Natural killer cell treated with Interleukin-12 subunit alpha and Interleukin-12 subunit beta and Interleukin-15 and Interleukin-18, amount 100 ng/mL, for 72 hours (primary cell): Measurements from ENCODE around the gene ASXL1. TPM values are rescaled to one million over a fixed set of nuclear protein-coding genes. Genes with fewer than 3 reads are reported as not detected.
"Not testable (repeated sequence)": the region's sequence is repeated elsewhere in the genome, so short reads cannot be mapped to it uniquely, and the experiment has no call there.

Source experiments
- ATAC-seq, 2 donors: fragments of 150-1000 bp; cut with Tn5 transposase in 1 of 2; sonication (Bioruptor Pico), chemical (Tn5 transposase) in 1 of 2; 2 replicates each; pipeline ENCODE4 v1.10.0; 2021
- DNase-seq: peaks from one replicate; pipeline ENCODE4 v3.0.0; 2022; ENCODE audit warnings: low spot score
- H3K27ac Mint-ChIP-seq, 2 donors: 1 replicate in 1 of 2; 2 replicates in 1 of 2; pipeline ENCODE4 v1.8.0; 2022; ENCODE audit warnings: mixed read lengths in 2 of 2, mild to moderate bottlenecking in 1 of 2, moderate library complexity in 1 of 2
- H3K27me3 Mint-ChIP-seq, 2 donors: 1 replicate in 1 of 2; 2 replicates in 1 of 2; pipeline ENCODE4 v1.8.0; 2022; ENCODE audit warnings: mixed read lengths in 2 of 2
- H3K36me3 Mint-ChIP-seq: one replicate; pipeline ENCODE4 v1.8.0; 2022; ENCODE audit warnings: mixed read lengths
- H3K4me1 Mint-ChIP-seq, 2 donors: 1 replicate in 1 of 2; 2 replicates in 1 of 2; pipeline ENCODE4 v1.8.0; 2022; ENCODE audit warnings: low read depth in 2 of 2, mixed read lengths in 2 of 2, mild to moderate bottlenecking in 1 of 2
- H3K4me3 Mint-ChIP-seq: one replicate; pipeline ENCODE4 v1.8.0; 2022; ENCODE audit warnings: mixed read lengths
- H3K9me3 Mint-ChIP-seq: 2 replicates; pipeline ENCODE4 v1.8.0; 2022; ENCODE audit warnings: mixed read lengths
- total RNA-seq, 2 donors: library from RNA; stranded (reverse); gene quantifications; one replicate each; pipeline ENCODE4 v1.2.3, GENCODE V29; 2022

The ASXL1 gene
- total RNA-seq, 2 donors from 2014 or later = 119 to 214 TPM

DNA sequence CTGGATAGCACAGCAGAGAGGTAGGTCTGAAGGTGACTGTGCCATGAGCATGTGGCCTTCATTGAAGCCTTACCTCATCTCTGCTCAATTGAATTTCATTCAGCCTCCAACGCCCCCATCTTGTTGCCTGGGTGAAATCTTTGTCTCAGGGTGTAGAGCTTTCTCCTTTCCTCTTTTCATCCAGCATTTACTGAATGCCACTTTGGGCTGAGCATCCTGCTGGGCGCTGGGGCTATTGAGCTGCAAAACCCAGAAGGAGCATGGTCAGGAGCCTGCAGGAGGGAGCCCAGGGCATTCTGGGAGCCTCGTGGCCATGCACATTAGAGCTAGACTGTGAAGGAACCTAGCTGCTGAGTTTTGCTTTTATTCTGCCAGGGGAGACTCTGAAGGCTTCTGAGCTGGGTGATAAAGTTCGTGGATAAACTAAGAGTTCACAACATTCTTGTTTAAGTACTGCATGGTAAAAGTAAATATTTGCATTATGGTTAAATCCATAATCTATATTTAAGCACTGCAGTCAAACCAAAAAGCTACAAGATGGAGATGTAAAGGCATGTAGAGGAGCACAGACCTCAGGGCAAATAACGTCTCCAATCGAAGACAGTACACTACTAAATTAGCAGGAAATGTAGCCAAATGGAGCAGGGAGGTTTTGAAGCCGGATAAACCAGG is 13.2 kb upstream of the ASXL1 start:
- no peak for DNase-seq
- Mint-ChIP-seq H3K4me1 (peaks cover 9 to 11% of the 10 kb centered on the region in 2 donors), H3K36me3 (peaks cover 4% of the 10 kb centered on the region), H3K27me3 (no peaks in the 10 kb centered on the region), H3K27ac (no peak overlapping the region), H3K9me3 (no peaks in the 10 kb centered on the region), H3K4me3 (no peak overlapping the region)
- no peak for ATAC-seq

DNA sequence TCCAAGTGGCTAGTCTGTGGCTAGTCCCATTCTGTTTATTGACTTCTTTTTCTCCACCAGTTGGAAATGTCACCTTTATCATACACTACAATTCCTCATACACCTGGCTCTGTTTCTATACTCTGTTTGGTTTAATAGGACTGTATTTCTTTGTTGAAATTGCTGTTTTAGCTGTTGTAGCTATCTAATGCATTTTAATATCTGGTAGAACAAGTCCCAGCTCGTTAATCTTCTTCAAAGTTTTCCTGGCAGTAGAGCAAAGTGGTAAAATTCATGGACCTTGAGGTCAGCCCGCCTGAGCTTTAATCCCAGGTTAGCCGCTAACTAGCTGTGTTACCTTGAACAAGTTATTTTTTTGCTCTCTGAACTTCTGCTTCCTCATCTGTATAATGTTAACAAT is 9.9 kb upstream of the ASXL1 start:
- Mint-ChIP-seq H3K36me3 (no peaks in the 10 kb centered on the region), H3K27me3 (no peaks in the 10 kb centered on the region), H3K9me3 (no peaks in the 10 kb centered on the region), H3K4me1 (peaks cover 0 to 2% of the 10 kb centered on the region in 2 donors), H3K4me3 (no peak overlapping the region), H3K27ac (no peak overlapping the region)
- ATAC-seq (no peak), DNase-seq (no peak)

DNA sequence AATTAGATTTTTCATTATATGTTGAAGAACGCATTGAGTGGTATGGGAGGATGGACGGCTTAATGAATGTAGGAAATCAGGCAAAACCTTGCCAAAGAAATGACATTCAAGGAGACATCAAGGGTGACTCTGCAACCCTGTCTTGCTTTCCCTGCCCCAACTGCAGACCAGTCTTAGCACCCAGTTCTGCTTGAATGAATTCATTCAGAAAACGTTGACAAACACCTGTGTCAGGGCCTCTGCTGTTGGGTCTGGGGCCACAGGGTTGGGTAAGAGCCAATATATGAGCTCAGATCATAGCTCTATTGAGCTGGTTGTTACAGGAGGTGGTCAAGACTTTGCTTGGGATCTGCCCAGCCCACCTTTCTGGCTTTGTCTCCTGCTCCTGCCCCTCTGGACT is 7.7 kb upstream of the ASXL1 start:
- H3K4me3 Mint-ChIP-seq = no peak overlapping the region
- DNase-seq = no peak
- no peaks in the 10 kb centered on the region for H3K36me3 Mint-ChIP-seq
- ATAC-seq = no peak
- H3K9me3 Mint-ChIP-seq = no peaks in the 10 kb centered on the region
- H3K27me3 Mint-ChIP-seq = no peaks in the 10 kb centered on the region
- H3K4me1 Mint-ChIP-seq = peaks cover 18% of the 10 kb centered on the region in 2 donors
- H3K27ac Mint-ChIP-seq = no peak overlapping the region

DNA sequence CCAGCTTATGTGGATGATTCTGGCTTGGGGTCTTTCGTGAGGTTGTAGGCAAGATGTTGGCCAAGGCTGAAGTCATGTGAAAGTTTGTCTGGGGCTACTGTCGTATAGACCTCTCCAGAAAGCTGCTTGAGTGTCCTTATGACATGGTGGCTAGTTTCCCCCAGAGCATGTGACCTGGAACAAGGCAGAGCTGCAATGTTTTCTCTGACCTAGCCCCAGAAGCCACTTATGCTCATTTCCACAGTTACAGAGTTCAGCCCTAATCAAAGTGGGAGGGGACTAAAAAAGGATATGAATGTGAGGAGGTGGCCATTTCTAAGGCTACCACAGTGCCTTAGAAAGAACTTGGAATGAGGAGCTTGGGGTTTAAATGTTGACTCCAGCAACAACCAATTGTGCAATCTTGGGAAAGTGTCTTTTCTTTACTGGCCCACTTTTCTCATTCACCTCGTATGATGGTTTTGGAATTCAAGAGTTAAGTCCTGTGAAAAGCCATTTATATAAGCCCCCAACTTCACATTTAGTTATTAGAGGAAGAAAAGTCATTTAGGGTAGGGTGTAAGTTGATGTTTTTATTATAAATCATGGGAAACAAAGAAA is 5.9 kb upstream of the ASXL1 start:
- Mint-ChIP-seq H3K4me3 (no peak overlapping the region), H3K27ac (peak overlapping the region in 1 of 2 donors; percentile 37)
- ATAC-seq = no peak

DNA sequence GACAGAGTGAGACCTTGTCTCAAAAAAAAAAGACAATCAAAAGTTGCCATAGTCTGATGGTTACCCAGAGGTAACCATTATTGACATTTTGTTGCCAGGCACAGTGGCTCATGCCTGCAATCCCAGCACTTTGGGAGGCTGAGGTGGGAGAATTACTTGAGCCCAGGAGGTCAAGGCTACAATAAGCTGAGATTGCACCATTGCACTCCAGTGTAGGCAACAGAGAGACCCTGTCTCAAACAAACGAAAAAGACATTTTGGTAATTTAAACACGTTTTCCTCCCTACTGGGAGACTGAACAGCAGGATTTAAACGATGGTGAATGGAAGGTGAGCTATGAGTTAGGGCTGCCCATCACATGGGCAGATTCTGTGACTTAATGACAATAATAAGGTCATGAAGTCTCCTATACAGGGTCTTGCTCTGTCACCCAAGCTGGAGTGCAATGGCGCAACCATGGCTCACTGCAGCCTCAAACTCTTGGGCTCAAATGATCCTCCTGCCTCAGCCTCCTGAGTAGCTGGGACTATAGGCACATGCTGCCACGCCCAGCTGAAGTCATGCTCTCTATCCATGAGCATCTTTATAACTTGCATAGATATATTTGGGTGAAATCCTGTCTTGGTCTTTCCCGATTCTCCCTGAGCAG is 4.2 kb upstream of the ASXL1 start:
- ATAC-seq = no peak
- H3K27ac Mint-ChIP-seq = peak overlapping the region; percentile 96 to 99

More for the DNA sequence above, 5.9 kb upstream of the ASXL1 start:
- Mint-ChIP-seq H3K9me3 (no peaks in the 10 kb centered on the region), H3K4me1 (peaks cover 30 to 32% of the 10 kb centered on the region in 2 donors), H3K27me3 (no peaks in the 10 kb centered on the region), H3K36me3 (no peaks in the 10 kb centered on the region)
- DNase-seq = no peak

DNA sequence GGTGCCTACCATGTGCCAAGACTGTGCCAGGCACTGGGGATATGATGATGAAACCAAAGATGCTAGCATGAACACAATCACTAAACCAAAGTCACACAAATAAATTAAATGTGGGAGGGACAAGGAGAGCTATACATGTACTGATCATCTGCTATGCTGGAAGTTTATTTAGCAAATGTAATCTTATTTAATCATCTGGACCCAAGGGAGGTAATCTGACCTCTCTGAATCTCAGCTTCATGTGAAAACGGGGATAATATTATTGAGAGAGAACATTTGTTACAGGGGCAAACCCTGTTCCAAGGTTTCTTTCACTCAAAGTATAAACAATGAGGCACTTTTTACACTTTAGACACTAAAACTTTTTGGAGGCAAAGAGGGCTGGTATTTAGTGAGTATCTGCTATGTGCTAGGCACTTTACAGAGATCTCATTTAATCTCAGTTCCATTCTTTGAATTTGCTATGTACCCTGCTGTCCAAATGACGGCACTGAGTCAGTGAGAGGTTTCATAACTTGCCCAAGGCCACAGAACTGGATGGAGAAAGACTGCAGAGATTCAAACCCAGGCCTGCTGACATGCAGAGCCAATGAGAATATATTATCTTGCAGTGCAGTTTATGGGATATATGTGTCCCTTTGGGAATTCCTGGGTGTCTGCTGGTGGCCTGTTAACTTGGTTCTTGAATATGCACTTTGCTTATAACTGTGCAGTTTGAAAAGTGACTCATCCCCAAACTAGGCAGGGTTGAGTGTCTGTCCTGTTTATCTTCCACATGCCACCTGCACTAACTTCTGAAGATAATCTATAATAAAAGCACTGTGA is 3.3 kb upstream of the ASXL1 start:
- Mint-ChIP-seq H3K27ac (peak overlapping the region; percentile 96 to 99), H3K36me3 (peaks cover 7% of the 10 kb centered on the region), H3K9me3 (no peaks in the 10 kb centered on the region), H3K27me3 (no peaks in the 10 kb centered on the region), H3K4me3 (peak overlapping the region; percentile 78), H3K4me1 (peaks cover 41 to 44% of the 10 kb centered on the region in 2 donors)
- DNase-seq (no peak), ATAC-seq (peak in 1 of 2 donors; percentile 21)

More for the DNA sequence above, 4.2 kb upstream of the ASXL1 start:
- Mint-ChIP-seq H3K4me3 (peak overlapping the region; percentile 78), H3K4me1 (peaks cover 35 to 37% of the 10 kb centered on the region in 2 donors), H3K36me3 (no peaks in the 10 kb centered on the region), H3K27me3 (no peaks in the 10 kb centered on the region), H3K9me3 (no peaks in the 10 kb centered on the region)
- no peak for DNase-seq

DNA sequence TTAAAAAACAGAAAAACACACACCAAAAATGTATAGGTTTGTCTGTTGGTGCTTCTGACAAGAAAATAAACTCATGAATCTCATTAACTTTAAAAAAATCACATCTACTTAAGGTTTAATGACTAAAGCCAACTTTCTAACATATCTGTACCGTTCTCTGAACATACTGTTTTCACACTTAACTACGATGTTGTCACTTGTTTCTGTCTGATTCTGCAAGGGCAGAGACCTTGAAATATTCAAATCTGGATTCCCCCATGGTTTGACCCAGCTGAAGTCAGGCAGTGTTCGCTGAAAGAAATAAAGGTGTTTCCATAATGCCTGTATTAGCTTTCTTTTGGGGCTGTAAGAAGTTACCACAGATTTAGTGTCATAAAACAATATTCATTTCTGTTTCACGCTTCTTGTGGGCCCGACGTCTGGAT is 2.7 kb upstream of the ASXL1 start:
- peaks cover 46 to 50% of the 10 kb centered on the region in 2 donors for H3K4me1 Mint-ChIP-seq

DNA sequence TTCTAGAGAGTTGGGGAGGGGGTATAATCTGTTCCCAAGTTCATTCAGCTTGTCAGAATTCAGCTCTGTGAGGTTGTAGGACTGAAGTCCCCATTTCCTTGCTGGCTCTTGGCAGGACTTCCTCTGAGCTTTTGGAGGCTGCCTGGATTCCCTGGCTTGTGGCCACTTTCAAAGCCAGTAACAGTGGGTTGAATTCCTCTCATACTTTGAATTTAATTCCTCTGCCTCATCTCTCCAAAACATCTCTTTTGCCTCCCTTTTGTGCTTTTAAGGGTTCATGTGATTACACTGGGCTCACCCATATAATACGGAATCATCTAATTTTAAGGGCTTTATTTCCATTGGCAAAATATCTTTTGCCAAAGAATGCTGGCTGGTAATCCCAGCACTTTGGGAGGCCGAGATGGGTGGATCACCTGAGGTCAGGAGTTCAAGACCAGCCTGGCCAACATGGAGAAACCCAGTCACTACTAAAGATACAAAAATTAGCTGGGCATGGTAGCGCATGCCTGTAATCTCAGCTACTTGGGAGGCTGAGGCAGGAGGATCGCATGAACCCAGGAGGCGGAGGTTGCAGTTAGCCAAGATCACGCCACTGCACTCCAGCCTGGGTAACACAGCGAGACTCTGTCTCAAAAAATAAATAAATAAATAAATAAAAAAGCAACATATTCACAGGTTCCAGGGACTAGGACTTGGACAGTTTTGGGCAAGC is 2.1 kb upstream of the ASXL1 start:
- H3K4me3 Mint-ChIP-seq = peak overlapping the region; percentile 98

More for the DNA sequence above, 2.7 kb upstream of the ASXL1 start:
- ATAC-seq (peak; percentile 30 to 46), DNase-seq (no peak)
- H3K4me3 Mint-ChIP-seq = peak overlapping the region; percentile 78
- H3K9me3 Mint-ChIP-seq = no peaks in the 10 kb centered on the region
- no peaks in the 10 kb centered on the region for H3K27me3 Mint-ChIP-seq
- peak overlapping the region; percentile 96 to 99 for H3K27ac Mint-ChIP-seq
- H3K36me3 Mint-ChIP-seq = peaks cover 13% of the 10 kb centered on the region

DNA sequence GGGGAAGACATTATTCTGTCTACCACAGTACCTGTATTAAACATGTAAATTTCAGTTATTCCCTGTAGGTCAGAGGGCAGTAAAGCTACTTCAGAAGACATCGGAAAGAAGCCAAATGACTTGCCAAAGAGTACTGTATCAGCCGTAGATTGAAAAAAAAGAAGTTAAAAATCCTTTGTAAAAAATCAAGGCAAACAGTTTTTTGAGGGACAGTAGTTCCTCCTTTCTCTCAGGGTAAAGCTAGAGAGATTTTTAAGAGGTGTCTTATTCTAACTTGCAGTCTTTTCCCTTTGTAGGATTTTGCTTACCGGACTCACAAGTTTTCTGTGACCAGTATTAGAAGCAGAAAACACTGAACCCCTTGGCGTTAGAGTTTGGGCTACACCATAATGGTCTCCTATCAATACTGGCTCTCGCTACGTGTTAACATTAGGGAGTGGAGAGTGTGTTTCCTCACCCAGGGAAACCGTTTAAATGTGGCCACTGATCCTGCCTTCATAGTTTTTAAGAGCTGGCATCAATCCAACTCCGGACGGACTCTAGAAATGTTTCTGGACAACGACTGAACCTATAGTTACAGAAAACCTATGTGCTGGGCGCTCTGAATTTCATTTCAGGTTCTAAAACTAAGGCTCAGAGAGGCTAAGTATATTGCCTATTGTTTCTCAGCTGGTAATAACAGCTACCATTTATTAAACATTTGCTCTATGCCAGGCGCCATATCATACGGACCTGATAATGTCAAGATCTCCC is 1.3 kb upstream of the ASXL1 start:
- no peaks in the 10 kb centered on the region for H3K27me3 Mint-ChIP-seq
- no peaks in the 10 kb centered on the region for H3K9me3 Mint-ChIP-seq
- ATAC-seq (no peak), DNase-seq (no peak)
- H3K4me3 Mint-ChIP-seq = peak overlapping the region; percentile 98
- peak overlapping the region; percentile 96 to 99 for H3K27ac Mint-ChIP-seq
- peaks cover 14% of the 10 kb centered on the region for H3K36me3 Mint-ChIP-seq
- peaks cover 51 to 60% of the 10 kb centered on the region in 2 donors for H3K4me1 Mint-ChIP-seq

More for the DNA sequence above, 2.1 kb upstream of the ASXL1 start:
- peaks cover 46 to 56% of the 10 kb centered on the region in 2 donors for H3K4me1 Mint-ChIP-seq
- not testable (repeated sequence) for ATAC-seq, DNase-seq, H3K9me3 Mint-ChIP-seq, H3K27me3 Mint-ChIP-seq
- H3K27ac Mint-ChIP-seq = peak overlapping the region; percentile 96 to 99
- peaks cover 14% of the 10 kb centered on the region for H3K36me3 Mint-ChIP-seq

DNA sequence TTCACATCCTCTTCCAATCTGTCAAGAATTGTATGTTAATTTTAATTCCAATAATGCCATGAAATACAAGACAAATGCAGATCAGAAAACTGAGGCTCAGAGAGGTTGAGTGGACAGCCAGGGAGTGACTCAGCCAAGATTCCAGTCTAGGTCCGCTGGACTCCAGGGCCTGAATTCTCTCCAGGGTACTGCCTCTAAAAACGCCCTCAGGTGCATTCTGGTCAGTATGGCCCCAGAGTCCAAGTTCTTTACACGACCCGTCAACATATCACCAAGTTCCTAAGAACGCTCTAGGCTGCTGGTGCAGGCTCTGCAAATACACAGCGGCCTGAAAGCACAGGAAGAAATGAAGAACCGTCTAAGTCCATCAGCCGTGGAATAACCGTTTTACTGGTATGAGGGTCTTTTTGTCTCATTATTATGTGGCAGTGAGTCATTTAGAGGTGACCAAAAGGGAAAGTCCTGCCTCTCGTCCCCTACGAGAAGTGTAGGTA is 709 bp upstream of the ASXL1 start:
- Mint-ChIP-seq H3K27ac (peak overlapping the region; percentile 96 to 99), H3K36me3 (peaks cover 14% of the 10 kb centered on the region), H3K4me3 (peak overlapping the region; percentile 98), H3K27me3 (no peaks in the 10 kb centered on the region), H3K4me1 (peaks cover 57 to 66% of the 10 kb centered on the region in 2 donors), H3K9me3 (no peaks in the 10 kb centered on the region)
- DNase-seq (no peak), ATAC-seq (no peak)

DNA sequence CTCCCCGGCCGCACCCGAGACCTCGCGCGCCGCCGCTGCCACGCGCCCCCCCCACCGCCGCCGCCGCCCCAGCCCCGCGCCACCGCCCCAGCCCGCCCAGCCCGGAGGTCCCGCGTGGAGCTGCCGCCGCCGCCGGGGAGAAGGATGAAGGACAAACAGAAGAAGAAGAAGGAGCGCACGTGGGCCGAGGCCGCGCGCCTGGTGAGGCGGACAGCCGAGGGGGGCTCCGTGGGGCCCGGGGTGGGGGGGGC is 426 bp downstream of the ASXL1 start:
- Mint-ChIP-seq H3K4me3 (peak overlapping the region; percentile 98), H3K4me1 (peaks cover 65 to 78% of the 10 kb centered on the region in 2 donors), H3K27ac (peak overlapping the region; percentile 96 to 99), H3K36me3 (peaks cover 14% of the 10 kb centered on the region), H3K9me3 (no peaks in the 10 kb centered on the region), H3K27me3 (no peaks in the 10 kb centered on the region)
- no peak for DNase-seq
- no peak for ATAC-seq

DNA sequence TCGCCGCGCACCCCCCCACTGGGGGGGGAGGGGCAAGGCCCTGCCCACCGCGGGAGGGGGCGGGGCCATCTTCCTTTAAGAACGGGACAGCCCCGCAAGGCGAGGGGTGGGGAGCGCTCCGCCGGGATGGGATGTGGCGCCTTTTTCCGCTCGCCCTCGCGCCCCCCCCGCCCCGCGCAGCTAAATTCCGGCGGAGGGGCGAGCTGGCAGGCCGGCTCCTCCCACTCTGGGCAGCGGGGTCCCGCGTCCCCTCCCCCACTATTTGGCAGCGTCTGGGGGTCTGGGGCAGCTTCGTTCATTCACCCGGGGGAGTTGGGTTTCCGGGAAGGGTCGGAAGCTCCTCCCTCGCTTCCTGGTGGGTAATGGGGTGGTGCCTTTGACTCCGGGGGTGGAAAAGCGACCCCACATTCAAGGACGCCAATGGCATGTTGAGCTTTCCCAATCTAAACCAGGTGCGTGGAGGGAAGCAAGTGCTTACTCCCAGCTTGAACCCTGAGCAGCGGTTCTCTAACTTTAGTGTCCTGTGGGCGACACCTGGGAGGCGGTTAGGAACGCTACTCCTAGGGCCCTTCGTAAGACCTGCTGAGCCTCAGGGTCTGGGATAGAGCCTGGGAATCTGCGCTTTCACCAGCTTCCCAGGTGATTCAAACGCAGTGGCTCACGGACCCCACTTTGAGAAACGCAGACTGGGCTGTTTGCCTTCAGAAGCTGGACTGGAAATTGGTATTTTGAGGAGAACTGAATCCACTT is 927 bp downstream of the ASXL1 start:
- Mint-ChIP-seq H3K4me3 (peak overlapping the region; percentile 98), H3K9me3 (no peaks in the 10 kb centered on the region), H3K36me3 (peaks cover 14% of the 10 kb centered on the region), H3K4me1 (peaks cover 65 to 77% of the 10 kb centered on the region in 2 donors), H3K27me3 (no peaks in the 10 kb centered on the region), H3K27ac (peak overlapping the region; percentile 92 to 95)
- DNase-seq (peak; percentile 83), ATAC-seq (peak; percentile 58 to 72)
